CD4-positive, alpha-beta T cell treated with Interleukin-10 for 1 hour (primary cell): ENCODE results near the gene SNTG2.
A peak's percentile ranks its signal among the peaks of the same experiment; 100 is the strongest.

ENCODE experiments used
- DNase-seq: peaks from one replicate; pipeline ENCODE4 v3.0.0-alpha.2; 2020

Gene SNTG2

GRCh38 chr2:954687-955000 lies 4.0 kb downstream of the SNTG2 start:
- no peak for DNase-seq

- no peak for DNase-seq
These were observed 5.4 kb downstream of the SNTG2 start for GRCh38 chr2:955829-956731.

- DNase-seq, result no peak
These were observed 8.8 kb downstream of the SNTG2 start for GRCh38 chr2:959457-959856.

DNA sequence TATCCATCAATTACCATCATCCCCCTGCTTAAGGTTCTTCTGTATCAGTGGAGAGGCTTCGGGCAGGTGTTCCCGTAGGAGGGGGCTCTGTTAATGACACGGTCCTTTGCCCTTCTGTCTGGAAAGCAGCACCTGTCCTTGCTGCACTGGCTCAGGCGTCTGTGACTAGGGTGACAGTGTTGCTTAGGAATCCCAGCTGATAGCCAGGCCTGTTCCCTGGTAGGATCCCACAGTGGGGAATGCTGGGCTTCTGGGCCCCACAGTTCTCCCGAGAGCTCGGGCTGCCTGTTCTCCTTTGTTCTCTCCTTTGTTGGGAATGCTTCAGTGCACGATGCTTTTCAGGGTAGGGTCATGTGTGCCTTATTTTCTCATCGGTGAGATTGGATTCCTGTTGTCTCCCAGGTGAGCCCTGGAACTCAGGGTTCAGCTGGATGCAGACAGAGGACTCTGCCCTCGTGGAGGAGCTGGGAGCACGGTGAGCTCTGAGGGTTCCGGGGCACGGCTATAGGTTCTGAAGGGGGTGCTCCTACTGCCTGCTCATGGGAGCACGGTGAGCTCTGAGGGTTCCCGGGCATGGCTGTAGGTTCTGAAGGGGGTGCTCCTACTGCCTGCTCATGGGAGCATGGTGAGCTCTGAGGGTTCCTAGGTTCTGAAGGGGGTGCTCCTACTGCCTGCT lies 9.6 kb downstream of the SNTG2 start:
- no peak for DNase-seq

GRCh38 chr2:961786-962185 lies 11.1 kb downstream of the SNTG2 start:
- no peak for DNase-seq

GRCh38 chr2:963876-964275 lies 13.2 kb downstream of the SNTG2 start:
- DNase-seq, result no peak

GRCh38 chr2:964562-964961 lies 13.9 kb downstream of the SNTG2 start:
- DNase-seq, result no peak

DNA sequence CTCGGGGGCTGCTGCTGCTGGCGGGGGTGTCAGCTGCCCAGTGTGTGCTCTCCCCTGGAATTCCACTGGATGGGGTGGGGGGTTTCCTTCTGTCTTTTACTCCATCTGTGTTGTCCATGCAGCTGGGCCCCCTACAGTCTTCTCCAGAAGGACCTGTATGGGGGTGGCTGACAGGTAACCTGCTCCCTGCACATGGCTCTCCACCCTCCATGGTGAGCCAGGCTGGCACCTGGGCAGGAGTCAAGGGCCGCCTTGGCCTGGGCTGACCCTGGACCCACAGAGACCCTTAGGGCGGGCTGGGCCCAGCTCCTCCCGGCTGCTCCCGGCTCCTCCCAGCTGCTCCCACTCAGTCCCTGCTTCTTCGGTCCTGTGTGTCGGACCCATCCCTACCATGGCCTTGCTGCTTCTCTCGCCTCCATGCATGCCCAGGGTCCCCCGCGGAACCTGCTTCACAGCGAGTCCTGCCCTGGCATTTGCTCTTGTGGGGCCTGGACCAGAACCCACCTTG lies 15.0 kb downstream of the SNTG2 start:
- no peak for DNase-seq

- no peak for DNase-seq
These were observed 22.5 kb downstream of the SNTG2 start for GRCh38 chr2:973129-973528.

DNA sequence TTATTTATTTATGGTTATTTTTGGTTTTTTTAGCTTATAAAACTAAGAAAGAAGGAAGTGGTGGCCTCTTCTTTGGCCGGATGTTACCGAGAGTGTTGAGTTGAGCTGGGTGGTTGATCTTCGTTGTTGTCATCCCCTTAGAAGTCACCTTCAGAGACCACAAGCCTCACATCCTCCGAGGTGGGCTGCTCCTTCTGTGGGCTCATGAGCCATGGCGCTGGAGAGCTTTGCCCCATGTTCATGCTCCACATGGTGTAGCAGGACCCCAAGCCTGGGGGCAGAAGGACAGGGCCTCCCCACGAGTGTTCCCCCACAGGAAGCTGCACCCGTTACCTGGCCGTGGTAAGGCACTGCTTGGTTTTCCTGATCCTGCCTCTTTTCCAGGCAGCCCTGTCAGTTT lies 23.4 kb downstream of the SNTG2 start:
- peak; percentile 23 for DNase-seq

- DNase-seq, result no peak
These were observed 23.9 kb downstream of the SNTG2 start for GRCh38 chr2:974502-974901.

GRCh38 chr2:975095-975494 lies 24.4 kb downstream of the SNTG2 start:
- no peak for DNase-seq

- no peak for DNase-seq
These were observed 28.6 kb downstream of the SNTG2 start for GRCh38 chr2:979069-979928.

DNA sequence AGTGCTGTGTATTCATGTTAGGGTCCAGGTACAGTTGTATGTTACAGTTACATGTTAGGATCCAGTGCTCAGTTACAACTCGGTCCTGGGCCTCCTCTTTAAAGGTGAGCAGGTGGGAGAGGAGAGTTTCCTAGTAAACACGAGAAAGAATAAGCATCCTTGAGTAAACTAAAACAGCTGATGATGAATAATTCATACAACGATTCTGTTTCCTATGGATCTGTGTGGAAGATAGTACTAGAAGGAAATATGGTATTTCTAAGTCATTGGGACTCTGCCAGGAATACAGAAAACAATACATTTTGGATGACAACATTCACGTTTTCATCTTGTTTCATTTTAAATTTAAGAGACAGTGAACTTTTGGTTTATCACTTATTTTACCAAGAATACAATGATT lies 29.5 kb downstream of the SNTG2 start:
- DNase-seq, result no peak

GRCh38 chr2:981258-981657 lies 30.6 kb downstream of the SNTG2 start:
- DNase-seq, result no peak

- no peak for DNase-seq
These were observed 31.1 kb downstream of the SNTG2 start for GRCh38 chr2:981759-982158.

DNA sequence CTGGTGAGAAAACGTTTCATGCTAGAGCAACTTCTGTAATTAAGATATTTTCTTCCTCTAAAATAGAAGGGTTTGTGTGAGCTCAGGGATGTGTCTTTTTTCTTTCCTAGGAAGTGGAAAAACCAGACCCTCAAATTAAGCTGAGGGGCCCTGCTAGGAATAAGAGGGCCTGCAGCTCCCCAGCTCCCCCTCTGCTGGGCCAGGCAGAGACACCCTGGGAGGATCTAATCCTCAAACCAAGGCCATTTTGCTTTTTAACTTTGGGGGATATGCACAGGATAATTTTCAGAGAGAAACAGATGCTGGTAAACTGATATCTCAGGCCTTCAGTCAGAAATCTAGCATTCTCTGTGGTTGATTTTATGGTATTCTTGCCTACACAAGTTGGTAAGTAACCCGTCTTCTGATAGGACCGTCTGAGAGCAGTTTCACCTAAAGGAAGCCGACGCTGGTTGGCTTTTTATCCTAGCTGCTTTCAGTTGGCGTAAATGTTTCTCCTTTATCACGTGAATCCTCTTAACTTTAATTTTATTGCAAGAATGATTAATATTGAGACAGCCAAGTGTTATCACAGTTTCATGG lies 34.8 kb downstream of the SNTG2 start:
- DNase-seq, result peak; percentile 13

DNA sequence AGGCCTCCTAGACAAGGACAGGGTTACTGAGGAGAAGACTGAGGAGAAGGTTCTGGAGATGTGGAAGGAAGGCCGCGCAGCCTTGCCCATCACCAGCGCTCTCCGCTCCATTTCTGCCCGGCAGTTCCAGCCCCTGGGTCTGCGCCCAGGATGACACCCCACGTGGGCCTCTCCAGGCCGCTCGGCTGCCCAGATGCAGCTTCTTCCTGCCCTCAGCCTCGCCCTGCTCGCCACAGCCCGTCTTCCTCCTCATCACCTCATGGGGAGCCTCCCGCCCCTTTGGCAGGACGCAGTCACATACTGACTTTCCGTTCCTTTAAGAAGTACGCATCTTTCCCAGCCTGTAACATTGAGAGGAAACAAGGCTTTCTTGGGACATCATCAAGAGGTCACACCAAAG lies 37.1 kb downstream of the SNTG2 start:
- DNase-seq, result no peak

GRCh38 chr2:989781-990467 lies 39.3 kb downstream of the SNTG2 start:
- no peak for DNase-seq

GRCh38 chr2:990970-991369 lies 40.3 kb downstream of the SNTG2 start:
- DNase-seq, result no peak

DNA sequence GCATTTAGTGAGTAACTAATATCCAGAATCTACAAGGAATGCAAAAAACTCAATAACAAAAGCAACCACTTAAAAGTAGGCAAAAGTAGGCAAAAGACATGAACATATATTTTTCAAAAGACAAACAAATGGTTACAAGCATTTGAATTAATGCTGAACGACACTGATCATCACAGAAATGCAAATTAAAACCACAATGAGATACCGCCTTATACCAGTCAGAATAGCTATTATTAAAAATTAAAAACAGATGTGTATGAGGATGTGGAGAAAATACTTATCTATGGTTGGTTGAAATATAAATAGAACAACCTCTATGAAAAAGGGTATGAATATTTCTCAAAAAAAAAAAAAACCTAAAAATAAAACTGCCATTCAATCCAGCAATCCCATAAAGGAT lies 51.7 kb downstream of the SNTG2 start:
- no peak for DNase-seq

- DNase-seq, result no peak
These were observed 53.7 kb downstream of the SNTG2 start for GRCh38 chr2:1004398-1004797.
